Hepatocyte (in vitro differentiated cells): ENCODE data around the gene STK4. TPM values are rescaled to one million over a fixed set of nuclear protein-coding genes. Genes with fewer than 3 reads are reported as not detected.

Experiments
- DNase-seq: peaks from one replicate; pipeline ENCODE4 v3.0.0-alpha.2; 2016; ENCODE audit warnings: low spot score
- H2AFZ ChIP-seq: fragments of 200-600 bp; sonication (generic); 2 replicates; pipeline ENCODE4 v1.6.0; 2016; ENCODE audit warnings: antibody characterized with exemption, mild to moderate bottlenecking
- H3K27ac ChIP-seq: fragments of 200-600 bp; sonication (generic); 2 replicates; pipeline ENCODE4 v1.5.1; 2016; ENCODE audit warnings: mild to moderate bottlenecking
- H3K27me3 ChIP-seq: fragments of 200-600 bp; sonication (generic); 2 replicates; pipeline ENCODE4 v1.6.1; 2016
- H3K36me3 ChIP-seq: fragments of 200-600 bp; sonication (generic); replicated peaks from 2 replicates; pipeline ENCODE4 v1.5.1; 2016; ENCODE audit warnings: low read depth; ENCODE audit not compliant: insufficient read depth
- H3K4me1 ChIP-seq: fragments of 200-600 bp; sonication (generic); 2 replicates; pipeline ENCODE4 v1.5.1; 2016; ENCODE audit warnings: mild to moderate bottlenecking, moderate library complexity; ENCODE audit not compliant: insufficient read depth
- H3K4me2 ChIP-seq: fragments of 200-600 bp; sonication (generic); 2 replicates; pipeline ENCODE4 v1.6.0; 2016
- H3K4me3 ChIP-seq: fragments of 200-600 bp; sonication (generic); 2 replicates; pipeline ENCODE4 v1.5.1; 2016; ENCODE audit warnings: mild to moderate bottlenecking
- H3K79me2 ChIP-seq: fragments of 200-600 bp; sonication (generic); 2 replicates; pipeline ENCODE4 v1.6.0; 2017; ENCODE audit warnings: mild to moderate bottlenecking
- H3K9me2 ChIP-seq: fragments of 200-600 bp; sonication (generic); replicated peaks from 2 replicates; pipeline ENCODE4 v1.6.0; 2017; ENCODE audit warnings: mild to moderate bottlenecking; ENCODE audit not compliant: insufficient read depth
- H3K9me3 ChIP-seq: fragments of 200-600 bp; sonication (generic); 2 replicates; pipeline ENCODE4 v1.5.1; 2016; ENCODE audit warnings: low read depth, mild to moderate bottlenecking
- H4K20me1 ChIP-seq: fragments of 200-600 bp; sonication (generic); 2 replicates; pipeline ENCODE4 v1.6.0; 2016; ENCODE audit warnings: mild to moderate bottlenecking; ENCODE audit not compliant: insufficient read depth, poor library complexity, severe bottlenecking
- EZH2 ChIP-seq: fragments of 200-600 bp; sonication (generic); IDR thresholded peaks from 2 replicates; pipeline ENCODE4 v1.6.1; 2016; ENCODE audit warnings: antibody characterized with exemption, mild to moderate bottlenecking, borderline replicate concordance
- EZH2phosphoT487 ChIP-seq: fragments of 200-600 bp; sonication (generic); IDR thresholded peaks from one replicate; pipeline ENCODE4 v1.6.1; 2018; ENCODE audit warnings: antibody characterized with exemption, mild to moderate bottlenecking, low read depth, moderate library complexity; ENCODE audit not compliant: unreplicated experiment, severe bottlenecking
- WGBS: methylation state at CpG from one replicate; pipeline ENCODE4 v1.1.6; 2016; ENCODE audit warnings: low lambda C conversion rate; ENCODE audit errors: missing lambda C conversion rate; 5-methylcytosine and 5-hydroxymethylcytosine counted together
- polyA plus RNA-seq: library from polyadenylated mRNA; unstranded; fragments of >200 nt; fragmentation: Nextera tagmentation; extraction: Ambion mirVana; gene quantifications from 2 replicates; pipeline ENCODE4 v1.2.1, GENCODE V29; 2016
- total RNA-seq: library from RNA; depleted of rRNA; stranded (reverse); fragments of >200 nt; gene quantifications from 2 replicates; pipeline ENCODE4 v1.2.3, GENCODE V29; 2014
- TF ChIP-seq, protein P1 (sequence below): fragments of 200-600 bp; sonication (generic); IDR thresholded peaks from 2 replicates; pipeline ENCODE4 v1.5.1; 2016; ENCODE audit warnings: antibody characterized with exemption, mild to moderate bottlenecking; ENCODE audit not compliant: poor library complexity

The STK4 gene
- total and polyA plus RNA-seq, 2 experiments from 2014 or later = 11.4 to 16.5 TPM

DNA sequence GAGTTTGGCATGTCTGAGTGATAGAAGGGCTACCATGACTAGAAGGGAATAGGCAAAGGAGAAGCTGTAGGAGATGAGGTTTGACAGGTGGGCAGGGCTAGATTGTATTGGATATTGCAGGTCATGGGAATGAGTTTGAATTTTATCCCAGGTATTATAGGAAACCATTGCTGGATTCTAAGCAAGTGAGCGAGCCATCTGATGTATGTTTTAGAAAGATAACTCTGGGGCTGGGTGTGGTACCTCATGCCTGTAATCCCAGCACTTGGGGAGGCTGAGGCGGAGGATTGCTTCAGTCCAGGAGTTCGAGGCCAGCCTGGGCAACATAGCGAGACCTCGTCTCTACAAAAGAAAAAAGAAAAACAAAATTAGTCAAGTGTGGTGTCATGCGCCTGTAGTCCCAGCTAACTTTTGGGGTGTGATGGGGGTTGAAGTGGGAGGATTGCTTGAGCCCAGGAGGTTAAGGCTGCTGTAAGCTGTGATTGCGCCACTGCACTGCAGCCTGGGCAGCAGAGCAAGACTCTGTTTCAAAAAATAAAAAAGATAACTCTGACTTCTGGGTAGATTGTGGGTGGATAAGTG is 16.9 kb downstream of the STK4 start:
- Histone ChIP-seq H3K4me3 (no peak overlapping the region), H3K4me2 (no peak overlapping the region), H3K36me3 (no peaks in the 10 kb centered on the region), H3K4me1 (no peaks in the 10 kb centered on the region), H3K79me2 (no peaks in the 10 kb centered on the region), H3K9me3 (no peaks in the 10 kb centered on the region), H2AFZ (no peak overlapping the region), H3K9me2 (no peaks in the 10 kb centered on the region), H3K27ac (no peak overlapping the region), H4K20me1 (no peaks in the 10 kb centered on the region), H3K27me3 (no peaks in the 10 kb centered on the region)
- WGBS = 97% methylated on average over 7 of the region's 7 CpGs
- TF ChIP-seq EZH2 = no peak
- no peak for TF ChIP-seq EZH2phosphoT487
- TF ChIP-seq, protein P1, sequence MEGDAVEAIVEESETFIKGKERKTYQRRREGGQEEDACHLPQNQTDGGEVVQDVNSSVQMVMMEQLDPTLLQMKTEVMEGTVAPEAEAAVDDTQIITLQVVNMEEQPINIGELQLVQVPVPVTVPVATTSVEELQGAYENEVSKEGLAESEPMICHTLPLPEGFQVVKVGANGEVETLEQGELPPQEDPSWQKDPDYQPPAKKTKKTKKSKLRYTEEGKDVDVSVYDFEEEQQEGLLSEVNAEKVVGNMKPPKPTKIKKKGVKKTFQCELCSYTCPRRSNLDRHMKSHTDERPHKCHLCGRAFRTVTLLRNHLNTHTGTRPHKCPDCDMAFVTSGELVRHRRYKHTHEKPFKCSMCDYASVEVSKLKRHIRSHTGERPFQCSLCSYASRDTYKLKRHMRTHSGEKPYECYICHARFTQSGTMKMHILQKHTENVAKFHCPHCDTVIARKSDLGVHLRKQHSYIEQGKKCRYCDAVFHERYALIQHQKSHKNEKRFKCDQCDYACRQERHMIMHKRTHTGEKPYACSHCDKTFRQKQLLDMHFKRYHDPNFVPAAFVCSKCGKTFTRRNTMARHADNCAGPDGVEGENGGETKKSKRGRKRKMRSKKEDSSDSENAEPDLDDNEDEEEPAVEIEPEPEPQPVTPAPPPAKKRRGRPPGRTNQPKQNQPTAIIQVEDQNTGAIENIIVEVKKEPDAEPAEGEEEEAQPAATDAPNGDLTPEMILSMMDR = no peak
- DNase-seq = no peak

DNA sequence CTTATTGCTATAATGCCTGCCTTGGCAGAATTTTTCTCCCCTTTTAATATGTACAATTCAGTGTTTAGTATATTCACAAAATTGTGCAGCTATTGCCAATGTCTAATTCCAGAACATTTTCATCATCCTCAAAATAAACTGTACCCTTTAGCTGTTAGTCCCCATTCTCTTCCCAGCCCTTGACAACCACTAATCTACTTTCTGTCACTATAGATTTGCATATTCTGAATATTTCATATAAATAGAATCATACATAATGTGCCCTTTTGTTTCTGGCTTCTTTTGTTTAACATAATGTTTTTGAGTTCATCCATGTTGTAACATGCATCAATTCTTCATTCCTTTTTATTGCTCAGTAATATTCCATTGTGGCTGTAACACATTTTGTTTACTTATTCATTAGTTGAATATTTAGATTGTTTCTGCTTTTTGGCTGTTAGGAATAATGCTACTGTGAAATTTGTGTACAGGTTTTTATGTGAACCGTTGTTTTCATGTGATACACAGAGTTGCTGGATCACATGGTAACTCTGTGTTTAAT is 22.4 kb downstream of the STK4 start:
- H2AFZ ChIP-seq = no peak overlapping the region
- H3K36me3 ChIP-seq = no peaks in the 10 kb centered on the region
- 95% methylated on average over 1 of the region's 1 CpG for WGBS
- no peaks in the 10 kb centered on the region for H3K27me3 ChIP-seq
- H3K4me2 ChIP-seq = no peak overlapping the region
- H3K79me2 ChIP-seq = peaks cover 4% of the 10 kb centered on the region
- H3K9me2 ChIP-seq = no peaks in the 10 kb centered on the region
- no peaks in the 10 kb centered on the region for H3K9me3 ChIP-seq
- no peaks in the 10 kb centered on the region for H3K4me1 ChIP-seq
- no peak overlapping the region for H3K27ac ChIP-seq
- TF ChIP-seq, protein P1 = no peak
- no peak for DNase-seq
- no peak overlapping the region for H3K4me3 ChIP-seq
- no peaks in the 10 kb centered on the region for H4K20me1 ChIP-seq

DNA sequence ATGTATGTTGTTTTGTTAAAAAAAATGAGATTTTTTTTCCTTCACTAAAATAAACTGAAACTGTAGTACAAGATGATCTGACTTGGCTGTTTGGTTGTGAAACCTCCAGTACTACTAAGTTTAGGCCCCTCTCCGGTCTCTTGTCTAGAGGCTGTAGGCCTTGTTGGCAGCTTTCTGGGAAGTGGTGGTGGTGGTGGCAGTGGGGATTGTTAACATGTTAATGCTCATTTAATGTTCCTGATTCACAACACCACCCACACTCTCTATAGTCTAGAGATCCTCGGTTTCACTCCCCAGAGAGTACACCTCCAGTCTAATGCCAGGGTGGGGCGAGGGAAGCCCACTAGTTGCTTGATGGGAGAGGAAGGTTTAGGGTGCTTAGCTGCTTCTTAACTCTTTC is 24.1 kb downstream of the STK4 start:
- Histone ChIP-seq H3K9me2 (no peaks in the 10 kb centered on the region), H4K20me1 (no peaks in the 10 kb centered on the region), H3K36me3 (no peaks in the 10 kb centered on the region), H3K4me1 (no peaks in the 10 kb centered on the region), H3K4me3 (no peak overlapping the region), H3K4me2 (no peak overlapping the region), H3K27ac (no peak overlapping the region), H3K27me3 (no peaks in the 10 kb centered on the region), H3K79me2 (peaks cover 4% of the 10 kb centered on the region), H3K9me3 (no peaks in the 10 kb centered on the region), H2AFZ (no peak overlapping the region)
- TF ChIP-seq, protein P1 = no peak
- TF ChIP-seq EZH2phosphoT487 = no peak
- no peak for TF ChIP-seq EZH2
- no peak for DNase-seq
- 80% methylated on average over 3 of the region's 3 CpGs for WGBS

DNA sequence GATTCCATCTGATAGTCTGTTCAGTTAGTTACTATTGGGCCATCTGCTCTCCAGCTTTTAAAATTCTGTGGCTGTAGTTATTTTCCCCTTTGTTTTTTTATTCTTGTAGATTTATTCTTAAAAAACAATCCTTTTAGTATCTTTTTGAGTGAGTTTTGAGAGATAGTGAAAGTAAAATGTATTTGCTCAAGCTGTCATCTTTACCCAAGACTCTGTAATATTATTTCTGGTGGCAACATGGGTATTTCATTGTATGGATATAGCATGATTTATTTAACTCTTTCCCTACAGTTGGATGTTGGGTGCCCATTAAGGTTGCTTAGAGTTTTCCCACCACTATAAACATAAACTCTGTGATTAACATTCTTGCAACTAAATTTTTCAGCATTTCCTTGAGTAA is 24.6 kb downstream of the STK4 start:
- Histone ChIP-seq H3K9me3 (no peaks in the 10 kb centered on the region), H3K36me3 (no peaks in the 10 kb centered on the region), H3K9me2 (no peaks in the 10 kb centered on the region), H3K27me3 (no peaks in the 10 kb centered on the region), H3K4me3 (no peak overlapping the region), H3K79me2 (peaks cover 4% of the 10 kb centered on the region), H3K27ac (no peak overlapping the region), H2AFZ (no peak overlapping the region), H3K4me1 (no peaks in the 10 kb centered on the region), H3K4me2 (no peak overlapping the region), H4K20me1 (no peaks in the 10 kb centered on the region)
- DNase-seq = no peak
- no peak for TF ChIP-seq EZH2
- TF ChIP-seq, protein P1 = no peak
- TF ChIP-seq EZH2phosphoT487 = no peak
